ENCODE results near the gene INTS3. TPM values are rescaled to one million over a fixed set of nuclear protein-coding genes. Genes with fewer than 3 reads are reported as not detected.

INTS3 gene
- total RNA-seq, 1 donor from 2014 or later, result 79.2 TPM

- peaks cover 2% of the 10 kb centered on the region for H3K27me3 Mint-ChIP-seq (ENCODE audit: low read depth)
- H3K36me3 Mint-ChIP-seq (ENCODE audit: low read depth), result peaks cover 15% of the 10 kb centered on the region
- no peaks in the 10 kb centered on the region for H3K9me3 Mint-ChIP-seq
- DNase-seq (ENCODE audit: low read depth, low spot score), result no peak
- H3K4me3 Mint-ChIP-seq, result peak overlapping the region; percentile 59
- TF ChIP-seq CTCF (conservative IDR thresholded peaks at IDR 0.05), result no peak
- H3K27ac Mint-ChIP-seq (ENCODE audit: unreplicated experiment), result no peak overlapping the region
- H3K4me1 Mint-ChIP-seq, result peaks cover 11% of the 10 kb centered on the region
Observed at GRCh38 chr1:153805042-153805745, 77.3 kb downstream of the INTS3 start.

- Mint-ChIP-seq H3K4me3 (peak overlapping the region; percentile 59), H3K27me3 (ENCODE audit: low read depth) (peaks cover 2% of the 10 kb centered on the region), H3K9me3 (no peaks in the 10 kb centered on the region), H3K4me1 (peaks cover 11% of the 10 kb centered on the region), H3K36me3 (ENCODE audit: low read depth) (peaks cover 17% of the 10 kb centered on the region), H3K27ac (ENCODE audit: unreplicated experiment) (no peak overlapping the region)
- no peak for DNase-seq (ENCODE audit: low read depth, low spot score)
- no peak for TF ChIP-seq CTCF (conservative IDR thresholded peaks at IDR 0.05)
Observed at GRCh38 chr1:153805886-153806719, 78.3 kb downstream of the INTS3 start.

- TF ChIP-seq CTCF (conservative IDR thresholded peaks at IDR 0.05), result no peak
- no peaks in the 10 kb centered on the region for H3K4me1 Mint-ChIP-seq
- no peaks in the 10 kb centered on the region for H3K27me3 Mint-ChIP-seq (ENCODE audit: low read depth)
- no peak overlapping the region for H3K4me3 Mint-ChIP-seq
- H3K36me3 Mint-ChIP-seq (ENCODE audit: low read depth), result peaks cover 27% of the 10 kb centered on the region
- H3K9me3 Mint-ChIP-seq, result no peaks in the 10 kb centered on the region
- DNase-seq (ENCODE audit: low read depth, low spot score), result no peak
- no peak overlapping the region for H3K27ac Mint-ChIP-seq (ENCODE audit: unreplicated experiment)
Observed at GRCh38 chr1:153816283-153816889, 88.5 kb downstream of the INTS3 start.

- DNase-seq (ENCODE audit: low read depth, low spot score), result no peak
- no peaks in the 10 kb centered on the region for H3K27me3 Mint-ChIP-seq (ENCODE audit: low read depth)
Observed at GRCh38 chr1:153818876-153819275, 91.0 kb downstream of the INTS3 start.

More at GRCh38 chr1:153818876-153819275, 91.0 kb downstream of the INTS3 start:
- Mint-ChIP-seq H3K27ac (ENCODE audit: unreplicated experiment) (no peak overlapping the region), H3K4me1 (no peaks in the 10 kb centered on the region), H3K36me3 (ENCODE audit: low read depth) (peaks cover 23% of the 10 kb centered on the region), H3K4me3 (no peak overlapping the region), H3K9me3 (no peaks in the 10 kb centered on the region)
- no peak for TF ChIP-seq CTCF (conservative IDR thresholded peaks at IDR 0.05)

Small RNAs within 50 kb of the gene (microRNA-seq; reads per million reads assigned to microRNA genes)
- gene MIR8083, result not detected

Other genes with a start within 250 kb of the INTS3 start
- gene S100A6, start 192.1 kb upstream of the INTS3 start, total RNA-seq, result not detected in 2 replicates
- not detected in 2 replicates for gene S100A5, start 187.1 kb upstream of the INTS3 start, total RNA-seq
- gene S100A4, start 182.2 kb upstream of the INTS3 start, total RNA-seq, result 10.3 and 11.7 TPM in 2 replicates
- gene S100A3, start 178.8 kb upstream of the INTS3 start, total RNA-seq, result not detected in 2 replicates
- gene S100A2, start 162.2 kb upstream of the INTS3 start, total RNA-seq, result not detected in 2 replicates
- gene S100A16, start 114.9 kb upstream of the INTS3 start, total RNA-seq, result 5.3 and 7.1 TPM in 2 replicates
- not detected in 2 replicates for gene S100A14, start 111.7 kb upstream of the INTS3 start, total RNA-seq
- 30.2 and 33.7 TPM in 2 replicates for gene S100A13, start 100.5 kb upstream of the INTS3 start, total RNA-seq
- gene S100A1, start 99.6 kb upstream of the INTS3 start, total RNA-seq, result not detected in 2 replicates
- 132 and 136 TPM in 2 replicates for gene CHTOP, start 94.0 kb upstream of the INTS3 start, total RNA-seq
- 52.8 and 55.4 TPM in 2 replicates for gene SNAPIN, start 69.3 kb upstream of the INTS3 start, total RNA-seq
- gene ILF2, start 57.1 kb upstream of the INTS3 start, total RNA-seq, result 404 and 407 TPM in 2 replicates
- gene NPR1, start 49.4 kb upstream of the INTS3 start, total RNA-seq, result 0.57 and 0.93 TPM in 2 replicates
- 16.8 and 18.1 TPM in 2 replicates for gene SLC27A3, start 47.4 kb downstream of the INTS3 start, total RNA-seq
- gene GATAD2B, start 194.9 kb downstream of the INTS3 start, total RNA-seq, result 49.7 and 52.5 TPM in 2 replicates
- 71.6 and 75.2 TPM in 2 replicates for gene DENND4B, start 218.7 kb downstream of the INTS3 start, total RNA-seq
- gene CRTC2, start 230.6 kb downstream of the INTS3 start, total RNA-seq, result 34.1 and 34.7 TPM in 2 replicates
- 107 and 113 TPM in 2 replicates for gene SLC39A1, start 235.5 kb downstream of the INTS3 start, total RNA-seq
- gene CREB3L4, start 239.9 kb downstream of the INTS3 start, total RNA-seq, result 18.2 and 20.0 TPM in 2 replicates
- gene JTB, start 249.6 kb downstream of the INTS3 start, total RNA-seq, result 72.9 and 74.2 TPM in 2 replicates